ENCODE results near the gene COMMD8. TPM values are rescaled to one million over a fixed set of nuclear protein-coding genes. Genes with fewer than 3 reads are reported as not detected.

COMMD8 gene
- total RNA-seq, 2 experiments from 2014 or later: 4.4 to 5.4 TPM

GRCh38 chr4:47483745-47484144, 20.2 kb upstream of the COMMD8 start:
- CTCF ChIA-PET: interaction anchor here (0.7 to 1.3 kb wide), 2 partner anchors 20 to 53 kb away, joined by 3 read pairs; partner anchors contain the start of gene COMMD8
- peaks cover 7% of the 10 kb centered on the region for H3K36me3 Mint-ChIP-seq (ENCODE audit: low read depth)
- peaks cover 30% of the 10 kb centered on the region for H3K4me1 Mint-ChIP-seq (ENCODE audit: low read depth)
- H3K27ac Mint-ChIP-seq: peak overlapping the region; percentile 81
- no peaks in the 10 kb centered on the region for H3K27me3 ChIP-seq (ENCODE audit: control insufficient read depth in 1 of 2, insufficient read depth in 2 of 2, low read length in 2 of 2)
- DNase-seq: no peak
- POLR2A ChIA-PET: interaction anchor here (1.1 to 3.4 kb wide), 5 partner anchors 9 to 49 kb away, joined by 3 to 36 read pairs (median 5); partner anchors contain the start of gene COMMD8
- H3K4me3 Mint-ChIP-seq: peak overlapping the region; percentile 97
- peaks cover 13% of the 10 kb centered on the region for H3K4me1 ChIP-seq (ENCODE audit: insufficient read depth, low read length)
- no peaks in the 10 kb centered on the region for H3K27me3 Mint-ChIP-seq
- H3K36me3 ChIP-seq (ENCODE audit: insufficient read depth, low read length): no peaks in the 10 kb centered on the region
- H3K9me3 Mint-ChIP-seq: no peaks in the 10 kb centered on the region
- intact Hi-C loops (cut with DNase I, micrococcal nuclease): loop anchor here in 1 of 2 experiments (10.0 kb wide), 1 partner anchor 81 kb away; no protein-coding TSS in a partner anchor
- H3K9me3 ChIP-seq (ENCODE audit: control insufficient read depth in 1 of 2, insufficient read depth in 1 of 2, low read length in 2 of 2): no peaks in the 10 kb centered on the region
- peak overlapping the region in 1 of 2 donors; percentile 37 for H3K27ac ChIP-seq (ENCODE audit: low read depth in 1 of 2, low read length in 2 of 2)
- ATAC-seq (ENCODE audit: poor library complexity): no peak
- no peak overlapping the region for H3K4me3 ChIP-seq (ENCODE audit: low read length)
- TF ChIP-seq, protein P1, sequence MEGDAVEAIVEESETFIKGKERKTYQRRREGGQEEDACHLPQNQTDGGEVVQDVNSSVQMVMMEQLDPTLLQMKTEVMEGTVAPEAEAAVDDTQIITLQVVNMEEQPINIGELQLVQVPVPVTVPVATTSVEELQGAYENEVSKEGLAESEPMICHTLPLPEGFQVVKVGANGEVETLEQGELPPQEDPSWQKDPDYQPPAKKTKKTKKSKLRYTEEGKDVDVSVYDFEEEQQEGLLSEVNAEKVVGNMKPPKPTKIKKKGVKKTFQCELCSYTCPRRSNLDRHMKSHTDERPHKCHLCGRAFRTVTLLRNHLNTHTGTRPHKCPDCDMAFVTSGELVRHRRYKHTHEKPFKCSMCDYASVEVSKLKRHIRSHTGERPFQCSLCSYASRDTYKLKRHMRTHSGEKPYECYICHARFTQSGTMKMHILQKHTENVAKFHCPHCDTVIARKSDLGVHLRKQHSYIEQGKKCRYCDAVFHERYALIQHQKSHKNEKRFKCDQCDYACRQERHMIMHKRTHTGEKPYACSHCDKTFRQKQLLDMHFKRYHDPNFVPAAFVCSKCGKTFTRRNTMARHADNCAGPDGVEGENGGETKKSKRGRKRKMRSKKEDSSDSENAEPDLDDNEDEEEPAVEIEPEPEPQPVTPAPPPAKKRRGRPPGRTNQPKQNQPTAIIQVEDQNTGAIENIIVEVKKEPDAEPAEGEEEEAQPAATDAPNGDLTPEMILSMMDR (IDR thresholded peaks at IDR 0.05): no peak

DNA sequence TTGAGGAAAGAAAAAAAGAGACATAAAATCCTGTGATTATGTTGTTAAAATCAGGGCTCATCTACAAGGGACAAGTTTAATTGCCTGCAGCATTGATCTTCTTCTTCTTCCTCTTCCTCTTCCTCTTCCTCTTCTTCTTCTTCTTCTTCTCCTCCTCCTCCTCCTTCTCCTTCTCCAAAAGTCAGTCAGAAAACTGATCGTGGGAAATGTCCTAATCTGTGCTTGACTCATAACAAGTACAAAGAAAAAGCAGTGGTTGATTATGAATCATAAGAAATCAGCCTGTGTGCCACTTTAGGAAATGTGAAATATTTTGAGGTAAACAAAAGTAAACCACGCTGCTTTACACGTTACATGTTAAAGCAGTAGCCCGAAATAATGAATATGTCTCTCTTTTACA, 18.8 kb upstream of the COMMD8 start:
- ChIA-PET POLR2A (interaction anchor here (3.4 kb wide), 1 partner anchor 19 kb away, joined by 36 read pairs; the partner anchor contains the start of gene COMMD8), CTCF (no interaction called here)
- Mint-ChIP-seq H3K4me1 (ENCODE audit: low read depth) (peaks cover 30% of the 10 kb centered on the region), H3K36me3 (ENCODE audit: low read depth) (peaks cover 7% of the 10 kb centered on the region), H3K27ac (no peak overlapping the region), H3K9me3 (no peaks in the 10 kb centered on the region), H3K4me3 (no peak overlapping the region), H3K27me3 (no peaks in the 10 kb centered on the region)
- Histone ChIP-seq H3K4me3 (ENCODE audit: low read length) (no peak overlapping the region), H3K36me3 (ENCODE audit: insufficient read depth, low read length) (no peaks in the 10 kb centered on the region), H3K27ac (ENCODE audit: low read depth in 1 of 2, low read length in 2 of 2) (no peak overlapping the region), H3K4me1 (ENCODE audit: insufficient read depth, low read length) (peaks cover 13% of the 10 kb centered on the region), H3K9me3 (ENCODE audit: control insufficient read depth in 1 of 2, insufficient read depth in 1 of 2, low read length in 2 of 2) (no peaks in the 10 kb centered on the region), H3K27me3 (ENCODE audit: control insufficient read depth in 1 of 2, insufficient read depth in 2 of 2, low read length in 2 of 2) (no peaks in the 10 kb centered on the region)
- TF ChIP-seq, protein P1 (IDR thresholded peaks at IDR 0.05): no peak
- DNase-seq (peak in 2 of 14 experiments; percentile 36 to 42), ATAC-seq (ENCODE audit: poor library complexity) (no peak)
- intact Hi-C loops (cut with DNase I, micrococcal nuclease): loop anchor here in 1 of 2 experiments (10.0 kb wide), 1 partner anchor 82 kb away; no protein-coding TSS in a partner anchor

DNA sequence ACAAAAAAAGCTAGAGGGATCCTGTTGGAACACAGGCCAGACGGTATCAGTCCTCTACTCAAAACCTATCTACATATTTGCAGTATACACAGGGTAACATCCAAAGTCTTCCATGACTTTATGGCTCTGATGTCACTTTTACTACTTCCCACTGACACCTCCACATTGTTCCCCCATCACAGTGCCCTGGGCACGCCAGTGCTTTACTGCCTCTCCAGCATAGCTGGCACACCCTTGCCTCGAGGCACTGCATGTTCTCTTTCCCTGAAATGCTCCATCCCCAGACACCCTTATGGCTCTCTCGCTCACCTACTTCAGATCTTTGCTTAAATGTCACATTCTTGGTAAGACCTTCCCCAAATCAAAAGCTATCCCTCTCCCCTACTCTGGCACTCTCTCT, 15.3 kb upstream of the COMMD8 start:
- CTCF ChIA-PET: no interaction called here
- no peaks in the 10 kb centered on the region for H3K9me3 ChIP-seq (ENCODE audit: control insufficient read depth in 1 of 2, insufficient read depth in 1 of 2, low read length in 2 of 2)
- Mint-ChIP-seq H3K27ac (no peak overlapping the region), H3K27me3 (no peaks in the 10 kb centered on the region), H3K36me3 (ENCODE audit: low read depth) (no peaks in the 10 kb centered on the region), H3K4me1 (ENCODE audit: low read depth) (peaks cover 6% of the 10 kb centered on the region), H3K9me3 (no peaks in the 10 kb centered on the region), H3K4me3 (no peak overlapping the region)
- H3K27me3 ChIP-seq (ENCODE audit: control insufficient read depth in 1 of 2, insufficient read depth in 2 of 2, low read length in 2 of 2): no peaks in the 10 kb centered on the region
- H3K4me3 ChIP-seq (ENCODE audit: low read length): no peak overlapping the region
- H3K4me1 ChIP-seq (ENCODE audit: insufficient read depth, low read length): no peaks in the 10 kb centered on the region
- no peaks in the 10 kb centered on the region for H3K36me3 ChIP-seq (ENCODE audit: insufficient read depth, low read length)
- no peak for DNase-seq
- H3K27ac ChIP-seq (ENCODE audit: low read depth in 1 of 2, low read length in 2 of 2): no peak overlapping the region
- POLR2A ChIA-PET: no interaction called here
- TF ChIP-seq, protein P1 (IDR thresholded peaks at IDR 0.05): no peak
- intact Hi-C loops (cut with DNase I, micrococcal nuclease): no loop called here
- ATAC-seq (ENCODE audit: poor library complexity): no peak
